ENCODE measurements around the gene BCAS3.

Gene BCAS3

GRCh38 chr17:61442136-61442775, 764.6 kb downstream of the BCAS3 start:
- DNase-seq, result no peak
